Fibroblast of lung (primary cell): ENCODE results near the gene STX8. TPM values are rescaled to one million over a fixed set of nuclear protein-coding genes. Genes with fewer than 3 reads are reported as not detected.

Experiments
- DNase-seq, 2 donors: peaks; one replicate each; pipeline versions ENCODE4 v3.0.0 to v3.0.0-alpha.2; 2010; ENCODE audit warnings: low read depth in 2 of 2
- H2AFZ ChIP-seq: 2 replicates; pipeline ENCODE4 v1.5.1; 2012; ENCODE audit warnings: low read length, control low read depth, inconsistent platforms
- H3K27ac ChIP-seq: 2 replicates; pipeline ENCODE4 v1.5.1; 2011; ENCODE audit warnings: low read length, control low read depth; ENCODE audit not compliant: insufficient read depth
- H3K27me3 ChIP-seq: 2 replicates; pipeline ENCODE4 v1.5.1; 2011; ENCODE audit warnings: mild to moderate bottlenecking, low read length; ENCODE audit not compliant: control insufficient read depth, insufficient read depth
- H3K36me3 ChIP-seq: 2 replicates; pipeline ENCODE4 v1.5.1; 2011; ENCODE audit warnings: low read length; ENCODE audit not compliant: control insufficient read depth, insufficient read depth
- H3K4me1 ChIP-seq: 2 replicates; pipeline ENCODE4 v1.5.1; 2011; ENCODE audit warnings: low read length; ENCODE audit not compliant: control insufficient read depth, insufficient read depth; ENCODE audit errors: extremely low read depth
- H3K4me2 ChIP-seq: 2 replicates; pipeline ENCODE4 v1.5.1; 2011; ENCODE audit warnings: low read length, control low read depth; ENCODE audit not compliant: insufficient read depth; ENCODE audit errors: extremely low read depth
- H3K4me3 ChIP-seq, 4 experiments: fragments of 200-600 bp in 1 of 4; sonication (generic) in 1 of 4; replicated peaks in 1 of 4; 2 replicates each; pipeline ENCODE4 v1.5.1; 2011 to 2016; ENCODE audit warnings: low read length in 4 of 4, low read depth in 3 of 4, mild to moderate bottlenecking in 3 of 4, control low read depth in 2 of 4, inconsistent platforms in 1 of 4, mixed read lengths in 1 of 4; ENCODE audit not compliant: insufficient read depth in 1 of 4; ENCODE audit errors: control extremely low read depth in 1 of 4
- H3K79me2 ChIP-seq: 2 replicates; pipeline ENCODE4 v1.5.1; 2012; ENCODE audit warnings: mild to moderate bottlenecking, low read length, inconsistent platforms; ENCODE audit not compliant: control insufficient read depth, insufficient read depth
- H3K9ac ChIP-seq: 2 replicates; pipeline ENCODE4 v1.5.1; 2011; ENCODE audit warnings: mild to moderate bottlenecking, low read length, control low read depth; ENCODE audit not compliant: insufficient read depth
- H3K9me3 ChIP-seq: 2 replicates; pipeline ENCODE4 v1.5.1; 2012; ENCODE audit warnings: low read depth, low read length; ENCODE audit not compliant: control insufficient read depth, insufficient read depth
- H4K20me1 ChIP-seq: 2 replicates; pipeline ENCODE4 v1.5.1; 2011; ENCODE audit warnings: low read length; ENCODE audit not compliant: control insufficient read depth, insufficient read depth; ENCODE audit errors: extremely low read depth
- CTCF ChIP-seq, 2 donors: IDR thresholded peaks in 1 of 2; conservative IDR thresholded peaks in 1 of 2; 1 replicate in 1 of 2; 2 replicates in 1 of 2; pipeline ENCODE4 v1.5.1; 2011 to 2012; ENCODE audit warnings: low read length in 2 of 2, control low read depth in 1 of 2, inconsistent platforms in 1 of 2, low read depth in 1 of 2, mild to moderate bottlenecking in 1 of 2
- EZH2 ChIP-seq: IDR thresholded peaks from 2 replicates; pipeline ENCODE4 v1.5.1; 2012; ENCODE audit warnings: low read length, control low read depth, mild to moderate bottlenecking; ENCODE audit errors: missing control alignments
- polyA plus RNA-seq, 2 donors: library from polyadenylated mRNA; depleted of rRNA in 1 of 2; stranded (reverse) in 1 of 2; unstranded in 1 of 2; fragments of >200 nt; gene quantifications; 2 replicates each; pipeline ENCODE4 v1.2.1, GENCODE V29; 2011 to 2012; ENCODE audit warnings: missing spikeins in 1 of 2
- total RNA-seq: library from RNA; depleted of rRNA; stranded (reverse); fragments of >200 nt; gene quantifications from 2 replicates; pipeline ENCODE4 v1.2.1, GENCODE V29; 2014

STX8 gene
- total and polyA plus RNA-seq, 2 donors (not counting 1 experiment from before 2014, with no cell fraction given): 84.7 to 128 TPM

GRCh38 chr17:9329251-9329921, 246.2 kb downstream of the STX8 start:
- Histone ChIP-seq H3K27me3 (no peaks in the 10 kb centered on the region), H3K79me2 (no peaks in the 10 kb centered on the region), H3K9me3 (no peaks in the 10 kb centered on the region), H3K4me3 (no peak overlapping the region), H3K9ac (no peak overlapping the region), H2AFZ (no peak overlapping the region), H3K4me1 (no peaks in the 10 kb centered on the region), H3K27ac (no peak overlapping the region), H3K4me2 (no peak overlapping the region), H3K36me3 (no peaks in the 10 kb centered on the region), H4K20me1 (no peaks in the 10 kb centered on the region)
- no peak for DNase-seq
- no peak for TF ChIP-seq EZH2
- TF ChIP-seq CTCF (conservative IDR thresholded peaks at IDR 0.05 in 1 of 2, IDR thresholded peaks at IDR 0.05 in 1 of 2; ENCODE audit: low read depth in 1 of 2, low read length in 2 of 2): no peak

GRCh38 chr17:9324864-9325263, 250.8 kb downstream of the STX8 start:
- H3K27ac ChIP-seq: no peak overlapping the region
- peak in 1 of 2 donors; percentile 25 for DNase-seq
- H3K27me3 ChIP-seq: no peaks in the 10 kb centered on the region
- no peaks in the 10 kb centered on the region for H4K20me1 ChIP-seq
- H3K9me3 ChIP-seq: no peaks in the 10 kb centered on the region
- no peaks in the 10 kb centered on the region for H3K4me1 ChIP-seq
- no peak overlapping the region for H3K9ac ChIP-seq
- TF ChIP-seq EZH2 (no peak), CTCF (conservative IDR thresholded peaks at IDR 0.05 in 1 of 2, IDR thresholded peaks at IDR 0.05 in 1 of 2; ENCODE audit: low read depth in 1 of 2, low read length in 2 of 2) (no peak)
- H3K36me3 ChIP-seq: no peaks in the 10 kb centered on the region
- H2AFZ ChIP-seq: no peak overlapping the region
- H3K4me2 ChIP-seq: no peak overlapping the region
- no peak overlapping the region for H3K4me3 ChIP-seq
- no peaks in the 10 kb centered on the region for H3K79me2 ChIP-seq

GRCh38 chr17:9322326-9322725, 253.3 kb downstream of the STX8 start:
- no peaks in the 10 kb centered on the region for H3K27me3 ChIP-seq
- no peak for DNase-seq
- no peak overlapping the region for H3K9ac ChIP-seq
- H3K9me3 ChIP-seq: no peaks in the 10 kb centered on the region
- H3K4me1 ChIP-seq: no peaks in the 10 kb centered on the region
- H3K27ac ChIP-seq: no peak overlapping the region
- no peaks in the 10 kb centered on the region for H4K20me1 ChIP-seq
- H3K36me3 ChIP-seq: no peaks in the 10 kb centered on the region
- no peaks in the 10 kb centered on the region for H3K79me2 ChIP-seq
- no peak overlapping the region for H3K4me2 ChIP-seq
- no peak overlapping the region for H2AFZ ChIP-seq
- TF ChIP-seq EZH2: no peak
- no peak for TF ChIP-seq CTCF (conservative IDR thresholded peaks at IDR 0.05 in 1 of 2, IDR thresholded peaks at IDR 0.05 in 1 of 2; ENCODE audit: low read depth in 1 of 2, low read length in 2 of 2)
- H3K4me3 ChIP-seq: no peak overlapping the region
